HL-60 (cell line): Measurements from ENCODE around the gene ADGRL3.

Experiments
- DNase-seq, 2 experiments: peaks; one replicate each; pipeline ENCODE4 v3.0.0-alpha.2; 2010 to 2020; ENCODE audit warnings: low read depth in 1 of 2, low spot score in 1 of 2
- H3K27ac ChIP-seq: fragments of 250-450 bp; sonication (Bioruptor Pico); replicated peaks from 2 replicates; pipeline ENCODE4 v1.5.1; 2020; ENCODE audit warnings: mild to moderate bottlenecking, moderate library complexity
- H3K27me3 ChIP-seq: fragments of 250-450 bp; sonication (Bioruptor Pico); 2 replicates; pipeline ENCODE4 v1.5.1; 2021; ENCODE audit warnings: mild to moderate bottlenecking, moderate library complexity; ENCODE audit not compliant: insufficient read depth, poor library complexity, severe bottlenecking
- H3K4me3 ChIP-seq: replicated peaks from 2 replicates; pipeline ENCODE4 v1.5.1; 2011; ENCODE audit warnings: mild to moderate bottlenecking, control low read depth, low read length; ENCODE audit not compliant: insufficient read depth
- GABPA ChIP-seq: IDR thresholded peaks from 2 replicates; pipeline ENCODE4 v1.6.1; 2012; ENCODE audit warnings: low read depth
- POLR2AphosphoS5 ChIP-seq: IDR thresholded peaks from 2 replicates; pipeline ENCODE4 v1.6.1; 2012; ENCODE audit warnings: low read depth
- SPI1 ChIP-seq: IDR thresholded peaks from 2 replicates; pipeline ENCODE4 v1.6.1; 2012; ENCODE audit warnings: low read depth, mild to moderate bottlenecking, borderline replicate concordance
- TF ChIP-seq, protein P1 (sequence below): IDR thresholded peaks from one replicate; pipeline ENCODE4 v1.5.1; 2011; ENCODE audit warnings: low read length, control low read depth, inconsistent platforms; ENCODE audit not compliant: insufficient read depth
- TF ChIP-seq, protein P2 (sequence below): IDR thresholded peaks from 2 replicates; pipeline ENCODE4 v1.6.1; 2012; ENCODE audit warnings: low read depth; ENCODE audit not compliant: insufficient replicate concordance

Gene ADGRL3

DNA sequence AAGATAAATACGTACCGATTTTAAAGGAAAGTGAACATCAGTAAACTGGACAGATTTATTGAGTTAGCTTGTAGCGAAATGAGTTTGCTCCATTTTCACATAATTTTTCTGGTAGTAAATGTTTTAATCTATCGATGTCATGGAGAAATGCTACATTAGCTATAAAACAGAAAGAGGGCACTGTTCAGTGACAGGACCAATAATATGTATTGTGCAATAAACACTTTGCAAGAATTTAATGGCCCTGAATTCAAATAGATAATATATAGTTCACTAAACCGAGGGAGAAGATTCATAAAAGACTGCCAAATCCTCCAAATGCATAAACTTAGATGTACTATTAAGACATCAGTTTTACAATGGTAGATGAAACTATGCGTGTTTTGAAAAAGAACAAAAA, 516.3 kb downstream of the ADGRL3 start:
- H3K27ac ChIP-seq, result no peak overlapping the region

DNA sequence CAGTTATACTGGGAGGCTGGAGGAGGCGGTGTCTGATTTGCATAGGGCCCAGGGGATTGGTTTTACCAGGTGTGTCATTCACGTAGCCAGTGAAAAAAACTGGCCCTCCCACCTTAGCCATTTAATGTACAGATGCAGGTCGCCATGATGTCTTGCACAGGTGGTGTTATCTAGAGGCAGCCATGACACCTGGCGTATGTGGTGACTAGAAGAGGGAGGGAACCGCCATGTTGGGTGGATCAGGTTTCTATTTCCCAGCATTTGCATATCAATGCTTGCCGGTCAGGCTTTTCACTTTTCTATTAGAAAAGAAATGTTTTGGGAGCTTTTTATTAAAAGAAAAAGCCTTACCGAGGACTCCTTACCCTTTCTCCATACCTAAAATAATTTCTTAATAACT, 523.4 kb downstream of the ADGRL3 start:
- TF ChIP-seq SPI1 (no peak), GABPA (no peak), POLR2AphosphoS5 (no peak)
- TF ChIP-seq, protein P1, sequence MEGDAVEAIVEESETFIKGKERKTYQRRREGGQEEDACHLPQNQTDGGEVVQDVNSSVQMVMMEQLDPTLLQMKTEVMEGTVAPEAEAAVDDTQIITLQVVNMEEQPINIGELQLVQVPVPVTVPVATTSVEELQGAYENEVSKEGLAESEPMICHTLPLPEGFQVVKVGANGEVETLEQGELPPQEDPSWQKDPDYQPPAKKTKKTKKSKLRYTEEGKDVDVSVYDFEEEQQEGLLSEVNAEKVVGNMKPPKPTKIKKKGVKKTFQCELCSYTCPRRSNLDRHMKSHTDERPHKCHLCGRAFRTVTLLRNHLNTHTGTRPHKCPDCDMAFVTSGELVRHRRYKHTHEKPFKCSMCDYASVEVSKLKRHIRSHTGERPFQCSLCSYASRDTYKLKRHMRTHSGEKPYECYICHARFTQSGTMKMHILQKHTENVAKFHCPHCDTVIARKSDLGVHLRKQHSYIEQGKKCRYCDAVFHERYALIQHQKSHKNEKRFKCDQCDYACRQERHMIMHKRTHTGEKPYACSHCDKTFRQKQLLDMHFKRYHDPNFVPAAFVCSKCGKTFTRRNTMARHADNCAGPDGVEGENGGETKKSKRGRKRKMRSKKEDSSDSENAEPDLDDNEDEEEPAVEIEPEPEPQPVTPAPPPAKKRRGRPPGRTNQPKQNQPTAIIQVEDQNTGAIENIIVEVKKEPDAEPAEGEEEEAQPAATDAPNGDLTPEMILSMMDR, result no peak
- TF ChIP-seq, protein P2, sequence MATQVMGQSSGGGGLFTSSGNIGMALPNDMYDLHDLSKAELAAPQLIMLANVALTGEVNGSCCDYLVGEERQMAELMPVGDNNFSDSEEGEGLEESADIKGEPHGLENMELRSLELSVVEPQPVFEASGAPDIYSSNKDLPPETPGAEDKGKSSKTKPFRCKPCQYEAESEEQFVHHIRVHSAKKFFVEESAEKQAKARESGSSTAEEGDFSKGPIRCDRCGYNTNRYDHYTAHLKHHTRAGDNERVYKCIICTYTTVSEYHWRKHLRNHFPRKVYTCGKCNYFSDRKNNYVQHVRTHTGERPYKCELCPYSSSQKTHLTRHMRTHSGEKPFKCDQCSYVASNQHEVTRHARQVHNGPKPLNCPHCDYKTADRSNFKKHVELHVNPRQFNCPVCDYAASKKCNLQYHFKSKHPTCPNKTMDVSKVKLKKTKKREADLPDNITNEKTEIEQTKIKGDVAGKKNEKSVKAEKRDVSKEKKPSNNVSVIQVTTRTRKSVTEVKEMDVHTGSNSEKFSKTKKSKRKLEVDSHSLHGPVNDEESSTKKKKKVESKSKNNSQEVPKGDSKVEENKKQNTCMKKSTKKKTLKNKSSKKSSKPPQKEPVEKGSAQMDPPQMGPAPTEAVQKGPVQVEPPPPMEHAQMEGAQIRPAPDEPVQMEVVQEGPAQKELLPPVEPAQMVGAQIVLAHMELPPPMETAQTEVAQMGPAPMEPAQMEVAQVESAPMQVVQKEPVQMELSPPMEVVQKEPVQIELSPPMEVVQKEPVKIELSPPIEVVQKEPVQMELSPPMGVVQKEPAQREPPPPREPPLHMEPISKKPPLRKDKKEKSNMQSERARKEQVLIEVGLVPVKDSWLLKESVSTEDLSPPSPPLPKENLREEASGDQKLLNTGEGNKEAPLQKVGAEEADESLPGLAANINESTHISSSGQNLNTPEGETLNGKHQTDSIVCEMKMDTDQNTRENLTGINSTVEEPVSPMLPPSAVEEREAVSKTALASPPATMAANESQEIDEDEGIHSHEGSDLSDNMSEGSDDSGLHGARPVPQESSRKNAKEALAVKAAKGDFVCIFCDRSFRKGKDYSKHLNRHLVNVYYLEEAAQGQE, result no peak
- no peak for DNase-seq
- H3K27ac ChIP-seq, result no peak overlapping the region
- H3K27me3 ChIP-seq, result no peaks in the 10 kb centered on the region
- H3K4me3 ChIP-seq, result no peak overlapping the region

More for the DNA sequence above, 516.3 kb downstream of the ADGRL3 start:
- no peak for TF ChIP-seq GABPA
- TF ChIP-seq POLR2AphosphoS5, result no peak
- TF ChIP-seq, protein P2, result no peak
- TF ChIP-seq, protein P1, result no peak
- TF ChIP-seq SPI1, result no peak
- no peak for DNase-seq
- Histone ChIP-seq H3K4me3 (no peak overlapping the region), H3K27me3 (no peaks in the 10 kb centered on the region)

DNA sequence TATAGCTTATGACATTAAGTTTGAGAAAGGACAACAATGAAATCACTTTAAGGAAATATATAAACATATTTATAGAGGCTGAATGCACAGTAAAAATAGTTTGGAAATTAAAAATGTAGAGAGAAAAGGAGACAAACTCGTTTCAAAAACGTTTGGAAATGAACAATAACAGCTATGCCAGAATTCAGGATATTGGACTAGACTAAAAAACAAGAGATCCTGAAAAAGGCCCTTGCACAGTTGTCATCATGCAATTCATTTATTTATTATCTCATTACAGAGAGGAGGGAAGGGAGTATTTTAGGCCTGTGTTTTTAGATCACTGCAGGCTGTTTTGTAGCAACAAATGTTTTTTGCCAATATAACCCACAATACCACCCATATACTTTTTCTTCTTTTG, 527.2 kb downstream of the ADGRL3 start:
- no peak for TF ChIP-seq POLR2AphosphoS5
- TF ChIP-seq SPI1, result no peak
- TF ChIP-seq, protein P2, result no peak
- TF ChIP-seq GABPA, result no peak
- TF ChIP-seq, protein P1, result no peak
- no peak overlapping the region for H3K4me3 ChIP-seq
- DNase-seq, result no peak
- H3K27me3 ChIP-seq, result no peaks in the 10 kb centered on the region
- H3K27ac ChIP-seq, result no peak overlapping the region
